A549 (cell line): ENCODE data around the gene CTAG2. TPM values are rescaled to one million over a fixed set of nuclear protein-coding genes. Genes with fewer than 3 reads are reported as not detected.

Source experiments
- ATAC-seq, 2 experiments: fragments of 200-7000 bp in 1 of 2; fragments of >200 bp in 1 of 2; cut with Nextera tagmentation in 1 of 2; cut with Tn5 transposase in 1 of 2; 3 replicates each; pipeline versions ENCODE4 v1.8.0 to v1.9.1; 2018 to 2020; ENCODE audit warnings: mild to moderate bottlenecking in 1 of 2, moderate library complexity in 1 of 2
- CTCF ChIA-PET: fragments of 300-600 bp; sonication (Branson Sonifier 250); formaldehyde crosslinking; extraction: SDS; loops from one replicate; lab custom pipeline; 2021; ENCODE audit warnings: antibody characterized with exemption, inconsistent platforms; lab: Yijun Ruan, JAX
- POLR2A ChIA-PET: fragments of 350-600 bp; formaldehyde crosslinking; extraction: SDS; loops from one replicate; lab custom pipeline; 2021; ENCODE audit warnings: antibody characterized with exemption, inconsistent platforms; lab: Yijun Ruan, JAX
- DNase-seq, 2 experiments: peaks; one replicate each; pipeline versions ENCODE4 v3.0.0 to v3.0.0-alpha.2; 2011 to 2016; ENCODE audit warnings: low read depth in 1 of 2, low spot score in 1 of 2
- FAIRE-seq: peaks from 2 replicates; lab custom pipeline; 2011; peaks lifted over from hg19 to GRCh38; lab: Jason Lieb, UNC
- H3K27ac ChIP-seq, 2 experiments: fragments of >200 bp; sonication (Bioruptor Twin); formaldehyde crosslinking; 3 replicates each; pipeline ENCODE4 v1.5.1; 2016 to 2017
- H3K4me1 ChIP-seq: fragments of >200 bp; sonication (Bioruptor Twin); formaldehyde crosslinking; 3 replicates; pipeline ENCODE4 v1.6.1; 2016
- H3K4me2 ChIP-seq: fragments of >200 bp; sonication (Bioruptor Twin); formaldehyde crosslinking; 3 replicates; pipeline ENCODE4 v1.6.1; 2016
- H3K4me3 ChIP-seq: fragments of >200 bp; sonication (Bioruptor Twin); formaldehyde crosslinking; 3 replicates; pipeline ENCODE4 v1.5.1; 2016
- H3K9me3 ChIP-seq: fragments of >200 bp; sonication (Bioruptor Twin); formaldehyde crosslinking; 3 replicates; pipeline ENCODE4 v1.6.1; 2016
- ATOH8 ChIP-seq: fragments of 250-450 bp; sonication (Bioruptor Pico); IDR thresholded peaks from 2 replicates; pipeline ENCODE4 v1.5.0; 2020; ENCODE audit warnings: low read depth, mild to moderate bottlenecking, moderate library complexity
- CBX2 ChIP-seq: fragments of 200-600 bp; sonication (generic); IDR thresholded peaks from 2 replicates; pipeline ENCODE4 v1.6.1; 2016; ENCODE audit warnings: low read depth, mild to moderate bottlenecking, borderline replicate concordance
- CEBPB ChIP-seq, 2 experiments: fragments of >200 bp in 1 of 2; sonication (Bioruptor Twin) in 1 of 2; formaldehyde crosslinking in 1 of 2; IDR thresholded peaks; 2 replicates each; pipeline ENCODE4 v1.6.1; 2012 to 2016
- CHD4 ChIP-seq: fragments of 200-600 bp; sonication (generic); IDR thresholded peaks from 2 replicates; pipeline ENCODE4 v1.6.1; 2016; ENCODE audit warnings: antibody characterized with exemption, mild to moderate bottlenecking, borderline replicate concordance
- CTCF ChIP-seq: fragments of >200 bp; sonication (Bioruptor Twin); formaldehyde crosslinking; IDR thresholded peaks from 3 replicates; pipeline ENCODE4 v1.5.1; 2016
- EHMT2 ChIP-seq: fragments of 200-600 bp; sonication (generic); IDR thresholded peaks from 2 replicates; pipeline ENCODE4 v1.6.1; 2016; ENCODE audit warnings: antibody characterized with exemption, low read depth, mild to moderate bottlenecking, moderate library complexity
- ELK1 ChIP-seq: fragments of 150-350 bp; IDR thresholded peaks from 2 replicates; pipeline ENCODE4 v1.6.1; 2014; ENCODE audit warnings: low read depth, mild to moderate bottlenecking, low read length
- FOSL2 ChIP-seq, 2 experiments: fragments of 450-650 bp in 1 of 2; fragments of >200 bp in 1 of 2; sonication (Bioruptor Twin) in 1 of 2; formaldehyde crosslinking; IDR thresholded peaks; 2 replicates each; pipeline versions ENCODE4 v1.5.0 to v1.6.1; 2016 to 2020; ENCODE audit warnings: mild to moderate bottlenecking in 1 of 2, moderate library complexity in 1 of 2
- HES2 ChIP-seq: fragments of >200 bp; sonication (Bioruptor Twin); formaldehyde crosslinking; IDR thresholded peaks from 2 replicates; pipeline ENCODE4 v1.6.1; 2016
- HOXB13 ChIP-seq: fragments of 250-450 bp; sonication (Bioruptor Pico); IDR thresholded peaks from 2 replicates; pipeline ENCODE4 v1.5.0; 2020; ENCODE audit warnings: low read depth, mild to moderate bottlenecking, moderate library complexity
- JUN ChIP-seq, 2 experiments: fragments of >200 bp; sonication (Bioruptor Twin); formaldehyde crosslinking; IDR thresholded peaks; 2 replicates in 1 of 2; 3 replicates in 1 of 2; pipeline ENCODE4 v1.6.1; 2016 to 2017
- KDM1A ChIP-seq: fragments of 200-600 bp; sonication (generic); IDR thresholded peaks from 2 replicates; pipeline ENCODE4 v1.6.1; 2016; ENCODE audit warnings: low read depth, mild to moderate bottlenecking
- MAFK ChIP-seq: fragments of 450-650 bp; IDR thresholded peaks from 2 replicates; pipeline ENCODE4 v1.6.1; 2014; ENCODE audit not compliant: partially characterized antibody
- MAZ ChIP-seq: fragments of 150-350 bp; IDR thresholded peaks from 2 replicates; pipeline ENCODE4 v1.6.1; 2014; ENCODE audit warnings: antibody characterized with exemption, low read depth, low read length, borderline replicate concordance
- POLR2AphosphoS2 ChIP-seq: conservative IDR thresholded peaks from 2 replicates; pipeline ENCODE4 v1.6.1; 2012; ENCODE audit warnings: low read length, improper control_type of control experiment, inconsistent platforms
- RAD21 ChIP-seq, 2 experiments: fragments of >200 bp in 1 of 2; sonication (Bioruptor Twin) in 1 of 2; formaldehyde crosslinking in 1 of 2; IDR thresholded peaks in 1 of 2; conservative IDR thresholded peaks in 1 of 2; 2 replicates in 1 of 2; 3 replicates in 1 of 2; pipeline ENCODE4 v1.6.1; 2012 to 2018; ENCODE audit warnings: inconsistent platforms in 1 of 2
- RARB ChIP-seq: fragments of 250-450 bp; sonication (Bioruptor Pico); IDR thresholded peaks from 2 replicates; pipeline ENCODE4 v1.8.0; 2021; ENCODE audit warnings: mild to moderate bottlenecking, moderate library complexity
- RFX5 ChIP-seq: fragments of 450-650 bp; IDR thresholded peaks from 2 replicates; pipeline ENCODE4 v1.7.1; 2014; ENCODE audit warnings: antibody characterized with exemption, mild to moderate bottlenecking, moderate library complexity
- ZNF302 ChIP-seq: fragments of 250-450 bp; sonication (Bioruptor Pico); IDR thresholded peaks from 2 replicates; pipeline ENCODE4 v1.9.0; 2021; ENCODE audit warnings: inconsistent platforms, mild to moderate bottlenecking, moderate library complexity
- ZSCAN20 ChIP-seq: fragments of 250-450 bp; sonication (Bioruptor Pico); IDR thresholded peaks from 2 replicates; pipeline ENCODE4 v1.8.0; 2022; ENCODE audit warnings: mild to moderate bottlenecking, moderate library complexity
- WGBS: methylation state at CpG from one replicate; pipeline ENCODE4 v1.1.6; 2017; ENCODE audit errors: missing lambda C conversion rate; 5-methylcytosine and 5-hydroxymethylcytosine counted together
- polyA plus RNA-seq, 4 experiments: library from polyadenylated mRNA; depleted of rRNA in 3 of 4; stranded (reverse); fragments of >200 nt; fragmentation: RNase III in 1 of 4; extraction: RNeasy Plus Mini Kit Qiagen cat#74134 plus additional on column Dnase treatment in 1 of 4; gene quantifications; 2 replicates in 3 of 4; 3 replicates in 1 of 4; pipeline ENCODE4 v1.2.3, GENCODE V29; 2011 to 2017
- TF ChIP-seq, protein P1 (sequence below): IDR thresholded peaks from 2 replicates; pipeline ENCODE4 v1.6.1; 2012; ENCODE audit warnings: low read depth, borderline replicate concordance
- TF ChIP-seq, protein P2 (sequence below): fragments of 200-600 bp; sonication (generic); IDR thresholded peaks from 2 replicates; pipeline ENCODE4 v1.6.1; 2016; ENCODE audit warnings: antibody characterized with exemption, mild to moderate bottlenecking, moderate library complexity

The CTAG2 gene
- polyA plus RNA-seq, 2 of the 4 experiments (the other 2 are of a cell fraction) = not detected

GRCh38 chrX:154655346-154655745 is 2.0 kb upstream of the CTAG2 start:
- TF ChIP-seq HES2 = no peak
- no peak for TF ChIP-seq RFX5
- TF ChIP-seq, protein P1, sequence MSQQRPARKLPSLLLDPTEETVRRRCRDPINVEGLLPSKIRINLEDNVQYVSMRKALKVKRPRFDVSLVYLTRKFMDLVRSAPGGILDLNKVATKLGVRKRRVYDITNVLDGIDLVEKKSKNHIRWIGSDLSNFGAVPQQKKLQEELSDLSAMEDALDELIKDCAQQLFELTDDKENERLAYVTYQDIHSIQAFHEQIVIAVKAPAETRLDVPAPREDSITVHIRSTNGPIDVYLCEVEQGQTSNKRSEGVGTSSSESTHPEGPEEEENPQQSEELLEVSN = no peak
- TF ChIP-seq ZNF302 (CRISPR knock-in tag) = no peak
- no peak for TF ChIP-seq ELK1
- TF ChIP-seq CEBPB (IDR thresholded peaks at IDR 0.05) = no peak
- no peak for TF ChIP-seq MAZ
- no peak for TF ChIP-seq ATOH8 (CRISPR knock-in tag)
- TF ChIP-seq FOSL2 (IDR thresholded peaks at IDR 0.05) = no peak
- no peak for TF ChIP-seq FOSL2 (CRISPR knock-in tag; IDR thresholded peaks at IDR 0.05)
- no peak for TF ChIP-seq HOXB13 (CRISPR knock-in tag)
- 43% methylated on average over 6 of the region's 6 CpGs for WGBS
- 0 out of 6 replicates have a peak, but pooled peaks of 1 of the 2 experiments have one; percentile 28 for ATAC-seq

DNA sequence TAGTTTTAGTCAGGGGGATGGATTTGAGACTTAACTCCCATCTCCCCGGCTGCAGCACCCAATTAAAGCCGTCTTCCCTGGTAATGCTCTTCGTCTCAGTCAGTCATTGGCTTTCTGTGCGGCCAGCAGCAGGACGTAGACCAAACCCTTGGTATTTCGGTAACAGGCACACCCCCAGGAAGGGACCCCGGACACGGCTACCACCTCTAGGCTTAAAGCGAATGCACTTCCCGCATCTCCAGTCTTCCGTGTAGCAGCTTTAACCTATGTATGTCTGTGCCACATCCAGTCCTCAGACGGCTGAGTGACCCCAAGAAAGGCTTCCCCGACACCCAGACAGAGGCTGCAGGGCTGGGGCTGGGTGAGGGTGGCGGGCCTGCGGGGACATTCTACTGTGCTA is 1.5 kb upstream of the CTAG2 start:
- H3K27ac ChIP-seq = no peak overlapping the region
- no peaks in the 10 kb centered on the region for H3K9me3 ChIP-seq
- DNase-seq = no peak
- POLR2A ChIA-PET = no interaction called here
- no peak for TF ChIP-seq ELK1
- no peak for TF ChIP-seq HOXB13 (CRISPR knock-in tag)
- TF ChIP-seq ZSCAN20 (CRISPR knock-in tag) = no peak
- TF ChIP-seq RAD21 (conservative IDR thresholded peaks at IDR 0.05 in 1 of 2, IDR thresholded peaks at IDR 0.05 in 1 of 2) = no peak
- TF ChIP-seq CBX2 = no peak
- TF ChIP-seq POLR2AphosphoS2 = no peak
- TF ChIP-seq KDM1A = no peak
- TF ChIP-seq CTCF = no peak
- TF ChIP-seq EHMT2 = no peak
- no peak for TF ChIP-seq CHD4
- no peak for TF ChIP-seq JUN (IDR thresholded peaks at IDR 0.05)
- no peak for TF ChIP-seq RARB (CRISPR knock-in tag)
- no peak for TF ChIP-seq MAFK
- TF ChIP-seq, protein P2, sequence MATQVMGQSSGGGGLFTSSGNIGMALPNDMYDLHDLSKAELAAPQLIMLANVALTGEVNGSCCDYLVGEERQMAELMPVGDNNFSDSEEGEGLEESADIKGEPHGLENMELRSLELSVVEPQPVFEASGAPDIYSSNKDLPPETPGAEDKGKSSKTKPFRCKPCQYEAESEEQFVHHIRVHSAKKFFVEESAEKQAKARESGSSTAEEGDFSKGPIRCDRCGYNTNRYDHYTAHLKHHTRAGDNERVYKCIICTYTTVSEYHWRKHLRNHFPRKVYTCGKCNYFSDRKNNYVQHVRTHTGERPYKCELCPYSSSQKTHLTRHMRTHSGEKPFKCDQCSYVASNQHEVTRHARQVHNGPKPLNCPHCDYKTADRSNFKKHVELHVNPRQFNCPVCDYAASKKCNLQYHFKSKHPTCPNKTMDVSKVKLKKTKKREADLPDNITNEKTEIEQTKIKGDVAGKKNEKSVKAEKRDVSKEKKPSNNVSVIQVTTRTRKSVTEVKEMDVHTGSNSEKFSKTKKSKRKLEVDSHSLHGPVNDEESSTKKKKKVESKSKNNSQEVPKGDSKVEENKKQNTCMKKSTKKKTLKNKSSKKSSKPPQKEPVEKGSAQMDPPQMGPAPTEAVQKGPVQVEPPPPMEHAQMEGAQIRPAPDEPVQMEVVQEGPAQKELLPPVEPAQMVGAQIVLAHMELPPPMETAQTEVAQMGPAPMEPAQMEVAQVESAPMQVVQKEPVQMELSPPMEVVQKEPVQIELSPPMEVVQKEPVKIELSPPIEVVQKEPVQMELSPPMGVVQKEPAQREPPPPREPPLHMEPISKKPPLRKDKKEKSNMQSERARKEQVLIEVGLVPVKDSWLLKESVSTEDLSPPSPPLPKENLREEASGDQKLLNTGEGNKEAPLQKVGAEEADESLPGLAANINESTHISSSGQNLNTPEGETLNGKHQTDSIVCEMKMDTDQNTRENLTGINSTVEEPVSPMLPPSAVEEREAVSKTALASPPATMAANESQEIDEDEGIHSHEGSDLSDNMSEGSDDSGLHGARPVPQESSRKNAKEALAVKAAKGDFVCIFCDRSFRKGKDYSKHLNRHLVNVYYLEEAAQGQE = no peak
- TF ChIP-seq, all 56 proteins: peak for 0
- ATAC-seq (no peak), FAIRE-seq (no peak)
- Histone ChIP-seq H3K4me2 (no peak overlapping the region), H3K4me3 (no peak overlapping the region), H3K4me1 (no peaks in the 10 kb centered on the region)
- CTCF ChIA-PET = no interaction called here
- 86% methylated on average over 5 of the region's 15 CpGs for WGBS

More at GRCh38 chrX:154655346-154655745, 2.0 kb upstream of the CTAG2 start:
- DNase-seq = no peak
- Histone ChIP-seq H3K27ac (no peak overlapping the region), H3K4me3 (no peak overlapping the region), H3K4me1 (no peaks in the 10 kb centered on the region), H3K9me3 (no peaks in the 10 kb centered on the region), H3K4me2 (no peak overlapping the region)
- FAIRE-seq = no peak
- POLR2A ChIA-PET = no interaction called here
- CTCF ChIA-PET = no interaction called here
